ENCODE measurements around the gene ADAM10. TPM values are rescaled to one million over a fixed set of nuclear protein-coding genes. Genes with fewer than 3 reads are reported as not detected.

Gene ADAM10
- polyA plus RNA-seq, 1 of the 3 experiments (the other 2 are of a cell fraction): 83.5 TPM

DNA sequence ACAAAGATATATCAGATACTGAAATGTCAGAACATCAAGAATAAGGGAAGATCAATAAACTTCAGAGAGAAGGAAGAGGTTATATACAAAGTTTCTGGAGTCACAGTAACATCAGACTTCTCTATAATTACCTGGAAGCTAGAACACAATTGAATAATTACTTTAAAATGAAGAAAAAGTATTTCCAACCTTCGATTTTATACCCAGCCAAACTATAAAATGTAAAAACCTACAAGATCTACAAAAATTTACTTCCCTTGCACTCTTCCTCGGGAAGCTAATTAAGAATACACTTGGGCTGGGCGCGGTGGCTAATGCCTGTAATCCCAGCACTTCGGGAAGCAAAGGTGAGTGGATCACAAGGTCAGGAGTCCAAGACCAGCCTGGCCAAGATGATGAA, 15.0 kb upstream of the ADAM10 start:
- Histone ChIP-seq H3K9ac (no peak overlapping the region), H3K27ac (ENCODE audit: low read depth in 2 of 2, low read length in 1 of 2) (no peak overlapping the region), H3K36me3 (replicated peaks in 1 of 2; ENCODE audit: control insufficient read depth in 1 of 2, insufficient read depth in 2 of 2, low read length in 1 of 2) (no peaks in the 10 kb centered on the region), H3K4me3 (ENCODE audit: low read depth in 2 of 2, low read length in 1 of 2) (no peak overlapping the region), H3K9me3 (0 out of 2 replicates have a peak, but pooled peaks cover 3% of the 10 kb centered on the region), H3K4me2 (no peak overlapping the region), H4K20me1 (ENCODE audit: insufficient read depth) (no peaks in the 10 kb centered on the region), H3F3A (replicated peaks; ENCODE audit: insufficient read depth) (no peaks in the 10 kb centered on the region), H3K27me3 (ENCODE audit: insufficient read depth) (no peaks in the 10 kb centered on the region), H3K79me2 (ENCODE audit: insufficient read depth) (no peaks in the 10 kb centered on the region), H3K4me1 (ENCODE audit: control insufficient read depth in 1 of 2, insufficient read depth in 2 of 2, low read depth in 1 of 2, low read length in 1 of 2) (no peaks in the 10 kb centered on the region), H2AFZ (ENCODE audit: low read depth) (no peak overlapping the region), H3K9me2 (no peaks in the 10 kb centered on the region)
- TF ChIP-seq NFIC (IDR thresholded peaks at IDR 0.05; ENCODE audit: borderline replicate concordance): no peak
- TF ChIP-seq CTCF (IDR thresholded peaks at IDR 0.05): no peak
- no peak for TF ChIP-seq RXRA (IDR thresholded peaks at IDR 0.05; ENCODE audit: borderline replicate concordance, low read depth)
- TF ChIP-seq GATA2 (CRISPR knock-in tag; IDR thresholded peaks at IDR 0.05): no peak
- no peak for TF ChIP-seq RCOR1 (IDR thresholded peaks at IDR 0.05; ENCODE audit: low read length)
- TF ChIP-seq MAX (IDR thresholded peaks at IDR 0.05; ENCODE audit: low read depth): no peak
- no peak for TF ChIP-seq TCF12 (IDR thresholded peaks at IDR 0.05)
- no peak for TF ChIP-seq JUND (IDR thresholded peaks at IDR 0.05)
- TF ChIP-seq NRF1 (IDR thresholded peaks at IDR 0.05; ENCODE audit: low read depth, low read length): no peak
- no peak for TF ChIP-seq IRF3 (IDR thresholded peaks at IDR 0.05; ENCODE audit: low read depth, low read length)
- TF ChIP-seq FOXM1 (IDR thresholded peaks at IDR 0.05; ENCODE audit: low read depth): no peak
- TF ChIP-seq ELF1 (IDR thresholded peaks at IDR 0.05): no peak
- TF ChIP-seq CHD2 (IDR thresholded peaks at IDR 0.05; ENCODE audit: low read length, partially characterized antibody): no peak
- TF ChIP-seq REST (IDR thresholded peaks at IDR 0.05; ENCODE audit: low read depth, low read length): no peak
- no peak for DNase-seq
- WGBS (ENCODE audit: low lambda C conversion rate): 56% methylated on average over 5 of the region's 5 CpGs
- POLR2A ChIA-PET: no interaction called here
- CTCF ChIA-PET: no interaction called here

Data from SK-N-SH (cell line).